ENCODE data around the gene IL1RL1. TPM values are rescaled to one million over a fixed set of nuclear protein-coding genes. Genes with fewer than 3 reads are reported as not detected.

IL1RL1 gene
- total RNA-seq, 2 experiments from 2014 or later = not detected

- Histone ChIP-seq H3K4me2 (ENCODE audit: low read length) (no peak overlapping the region), H4K20me1 (ENCODE audit: insufficient read depth, low read length) (no peaks in the 10 kb centered on the region), H3K27ac (ENCODE audit: low read depth, low read length, poor library complexity, severe bottlenecking) (no peak overlapping the region), H3K36me3 (ENCODE audit: insufficient read depth, low read length) (no peaks in the 10 kb centered on the region), H3K4me1 (ENCODE audit: insufficient read depth, low read length, poor library complexity, severe bottlenecking) (no peaks in the 10 kb centered on the region), H3K9me3 (ENCODE audit: low read length) (no peaks in the 10 kb centered on the region), H3K9me2 (ENCODE audit: insufficient read depth, low read length) (no peaks in the 10 kb centered on the region), H2AFZ (ENCODE audit: low read length) (no peak overlapping the region), H3K4me3 (ENCODE audit: low read depth, low read length, poor library complexity, severe bottlenecking) (no peak overlapping the region), H3K79me2 (ENCODE audit: insufficient read depth, low read depth, low read length) (no peaks in the 10 kb centered on the region)
- no peak for TF ChIP-seq EZH2phosphoT487 (IDR thresholded peaks at IDR 0.05; ENCODE audit: borderline replicate concordance, low read depth, low read length)
- TF ChIP-seq, protein P1, sequence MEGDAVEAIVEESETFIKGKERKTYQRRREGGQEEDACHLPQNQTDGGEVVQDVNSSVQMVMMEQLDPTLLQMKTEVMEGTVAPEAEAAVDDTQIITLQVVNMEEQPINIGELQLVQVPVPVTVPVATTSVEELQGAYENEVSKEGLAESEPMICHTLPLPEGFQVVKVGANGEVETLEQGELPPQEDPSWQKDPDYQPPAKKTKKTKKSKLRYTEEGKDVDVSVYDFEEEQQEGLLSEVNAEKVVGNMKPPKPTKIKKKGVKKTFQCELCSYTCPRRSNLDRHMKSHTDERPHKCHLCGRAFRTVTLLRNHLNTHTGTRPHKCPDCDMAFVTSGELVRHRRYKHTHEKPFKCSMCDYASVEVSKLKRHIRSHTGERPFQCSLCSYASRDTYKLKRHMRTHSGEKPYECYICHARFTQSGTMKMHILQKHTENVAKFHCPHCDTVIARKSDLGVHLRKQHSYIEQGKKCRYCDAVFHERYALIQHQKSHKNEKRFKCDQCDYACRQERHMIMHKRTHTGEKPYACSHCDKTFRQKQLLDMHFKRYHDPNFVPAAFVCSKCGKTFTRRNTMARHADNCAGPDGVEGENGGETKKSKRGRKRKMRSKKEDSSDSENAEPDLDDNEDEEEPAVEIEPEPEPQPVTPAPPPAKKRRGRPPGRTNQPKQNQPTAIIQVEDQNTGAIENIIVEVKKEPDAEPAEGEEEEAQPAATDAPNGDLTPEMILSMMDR (conservative IDR thresholded peaks at IDR 0.05; ENCODE audit: low read length) = no peak
- CTCF ChIA-PET (ENCODE audit: unreplicated experiment) = no interaction called here
- no TSS peak for BruUV-seq (replicated peaks)
- no peak for DNase-seq (ENCODE audit: low spot score)
- intact Hi-C loops (cut with micrococcal nuclease; ENCODE audit: unreplicated experiment) = no loop called here
- POLR2A ChIA-PET = interaction anchor here (0.7 to 1.1 kb wide), 3 partner anchors 13 to 648 kb away, joined by 3 read pairs; no protein-coding TSS in a partner anchor
Observed at GRCh38 chr2:102286041-102286440, 25.3 kb upstream of the IL1RL1 start.

- H3K9me3 ChIP-seq (ENCODE audit: low read length) = no peaks in the 10 kb centered on the region
- no peak for DNase-seq (ENCODE audit: low spot score)
- intact Hi-C loops (cut with micrococcal nuclease; ENCODE audit: unreplicated experiment) = no loop called here
- no peaks in the 10 kb centered on the region for H3K9me2 ChIP-seq (ENCODE audit: insufficient read depth, low read length)
- POLR2A ChIA-PET = interaction anchor here (0.6 kb wide), 1 partner anchor 955 kb away, joined by 4 read pairs; no protein-coding TSS in a partner anchor
- no peaks in the 10 kb centered on the region for H3K79me2 ChIP-seq (ENCODE audit: insufficient read depth, low read depth, low read length)
- BruUV-seq (replicated peaks) = no TSS peak
- H3K4me3 ChIP-seq (ENCODE audit: low read depth, low read length, poor library complexity, severe bottlenecking) = no peak overlapping the region
- CTCF ChIA-PET (ENCODE audit: unreplicated experiment) = no interaction called here
- TF ChIP-seq, protein P1 (conservative IDR thresholded peaks at IDR 0.05; ENCODE audit: low read length) = no peak
- no peak for TF ChIP-seq EZH2phosphoT487 (IDR thresholded peaks at IDR 0.05; ENCODE audit: borderline replicate concordance, low read depth, low read length)
- H4K20me1 ChIP-seq (ENCODE audit: insufficient read depth, low read length) = no peaks in the 10 kb centered on the region
- no peak overlapping the region for H2AFZ ChIP-seq (ENCODE audit: low read length)
- H3K36me3 ChIP-seq (ENCODE audit: insufficient read depth, low read length) = no peaks in the 10 kb centered on the region
- no peak overlapping the region for H3K4me2 ChIP-seq (ENCODE audit: low read length)
- no peaks in the 10 kb centered on the region for H3K4me1 ChIP-seq (ENCODE audit: insufficient read depth, low read length, poor library complexity, severe bottlenecking)
- H3K27ac ChIP-seq (ENCODE audit: low read depth, low read length, poor library complexity, severe bottlenecking) = no peak overlapping the region
Observed at GRCh38 chr2:102289129-102289528, 22.2 kb upstream of the IL1RL1 start.

DNA sequence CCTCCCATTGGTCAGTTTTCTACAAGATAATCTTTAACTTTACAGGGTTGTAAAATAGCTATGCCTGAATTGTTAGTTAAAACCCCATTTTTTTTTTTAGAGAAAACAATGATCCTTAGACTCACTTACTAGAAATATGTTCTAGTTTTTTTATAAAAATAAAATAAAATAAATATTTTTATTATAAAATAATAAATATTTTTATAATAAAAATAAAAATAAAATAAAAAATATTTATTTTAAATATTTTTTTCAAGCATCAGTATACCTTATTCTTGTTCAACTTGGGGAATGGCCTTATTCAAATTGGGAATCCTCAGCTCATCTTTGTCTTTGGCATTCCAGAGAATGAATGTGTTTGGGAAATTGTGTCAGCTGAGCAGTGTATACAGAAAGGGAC, 20.8 kb upstream of the IL1RL1 start:
- Histone ChIP-seq H3K4me1 (ENCODE audit: insufficient read depth, low read length, poor library complexity, severe bottlenecking) (no peaks in the 10 kb centered on the region), H3K9me3 (ENCODE audit: low read length) (no peaks in the 10 kb centered on the region), H3K9me2 (ENCODE audit: insufficient read depth, low read length) (no peaks in the 10 kb centered on the region), H3K4me2 (ENCODE audit: low read length) (no peak overlapping the region), H4K20me1 (ENCODE audit: insufficient read depth, low read length) (no peaks in the 10 kb centered on the region), H3K79me2 (ENCODE audit: insufficient read depth, low read depth, low read length) (no peaks in the 10 kb centered on the region), H3K4me3 (ENCODE audit: low read depth, low read length, poor library complexity, severe bottlenecking) (no peak overlapping the region), H3K27ac (ENCODE audit: low read depth, low read length, poor library complexity, severe bottlenecking) (no peak overlapping the region), H3K36me3 (ENCODE audit: insufficient read depth, low read length) (no peaks in the 10 kb centered on the region), H2AFZ (ENCODE audit: low read length) (no peak overlapping the region)
- ChIA-PET POLR2A (no interaction called here), CTCF (ENCODE audit: unreplicated experiment) (no interaction called here)
- BruUV-seq (replicated peaks) = no TSS peak
- intact Hi-C loops (cut with micrococcal nuclease; ENCODE audit: unreplicated experiment) = no loop called here
- no peak for DNase-seq (ENCODE audit: low spot score)
- TF ChIP-seq, protein P1 (conservative IDR thresholded peaks at IDR 0.05; ENCODE audit: low read length) = no peak
- TF ChIP-seq EZH2phosphoT487 (IDR thresholded peaks at IDR 0.05; ENCODE audit: borderline replicate concordance, low read depth, low read length) = no peak
